Measurements from ENCODE around the gene CANX.

The CANX gene

GRCh38 chr5:179769796-179770195, 71.0 kb downstream of the CANX start:
- TF ChIP-seq REST (IDR thresholded peaks at IDR 0.05; ENCODE audit: insufficient read depth in 1 of 2, low read depth in 2 of 2, low read length in 2 of 2) (no peak), FOXP2 (optimal IDR thresholded peaks at IDR 0.05; ENCODE audit: borderline replicate concordance, extremely low read depth, extremely low read length, insufficient read depth) (no peak), TAF1 (IDR thresholded peaks at IDR 0.05; ENCODE audit: borderline replicate concordance, insufficient read depth, low read length) (no peak)

GRCh38 chr5:179771311-179771895, 72.6 kb downstream of the CANX start:
- TF ChIP-seq POLR2AphosphoS5 (IDR thresholded peaks at IDR 0.05; ENCODE audit: low read depth, low read length) (no peak), TAF1 (IDR thresholded peaks at IDR 0.05; ENCODE audit: borderline replicate concordance, insufficient read depth, low read length) (no peak), FOXP2 (optimal IDR thresholded peaks at IDR 0.05; ENCODE audit: borderline replicate concordance, extremely low read depth, extremely low read length, insufficient read depth) (no peak), SIN3A (IDR thresholded peaks at IDR 0.05; ENCODE audit: borderline replicate concordance, insufficient read depth, low read length) (no peak), REST (IDR thresholded peaks at IDR 0.05; ENCODE audit: insufficient read depth in 1 of 2, low read depth in 2 of 2, low read length in 2 of 2) (no peak)

GRCh38 chr5:179772351-179772750, 73.6 kb downstream of the CANX start:
- TF ChIP-seq FOXP2 (optimal IDR thresholded peaks at IDR 0.05; ENCODE audit: borderline replicate concordance, extremely low read depth, extremely low read length, insufficient read depth) = no peak
- no peak for TF ChIP-seq SIN3A (IDR thresholded peaks at IDR 0.05; ENCODE audit: borderline replicate concordance, insufficient read depth, low read length)

GRCh38 chr5:179773686-179774040, 74.9 kb downstream of the CANX start:
- no peak for TF ChIP-seq SIN3A (IDR thresholded peaks at IDR 0.05; ENCODE audit: borderline replicate concordance, insufficient read depth, low read length)

- TF ChIP-seq REST (IDR thresholded peaks at IDR 0.05; ENCODE audit: insufficient read depth in 1 of 2, low read depth in 2 of 2, low read length in 2 of 2) (no peak), POLR2AphosphoS5 (IDR thresholded peaks at IDR 0.05; ENCODE audit: low read depth, low read length) (no peak), SIN3A (IDR thresholded peaks at IDR 0.05; ENCODE audit: borderline replicate concordance, insufficient read depth, low read length) (no peak), FOXP2 (optimal IDR thresholded peaks at IDR 0.05; ENCODE audit: borderline replicate concordance, extremely low read depth, extremely low read length, insufficient read depth) (no peak), TAF1 (IDR thresholded peaks at IDR 0.05; ENCODE audit: borderline replicate concordance, insufficient read depth, low read length) (no peak)
Observed at GRCh38 chr5:179774442-179774841, 75.7 kb downstream of the CANX start.

- TF ChIP-seq SIN3A (IDR thresholded peaks at IDR 0.05; ENCODE audit: borderline replicate concordance, insufficient read depth, low read length) (no peak), REST (IDR thresholded peaks at IDR 0.05; ENCODE audit: insufficient read depth in 1 of 2, low read depth in 2 of 2, low read length in 2 of 2) (no peak), POLR2AphosphoS5 (IDR thresholded peaks at IDR 0.05; ENCODE audit: low read depth, low read length) (no peak), TAF1 (IDR thresholded peaks at IDR 0.05; ENCODE audit: borderline replicate concordance, insufficient read depth, low read length) (no peak), FOXP2 (optimal IDR thresholded peaks at IDR 0.05; ENCODE audit: borderline replicate concordance, extremely low read depth, extremely low read length, insufficient read depth) (no peak)
Observed at GRCh38 chr5:179776411-179776938, 77.7 kb downstream of the CANX start.
